Medulla oblongata (tissue), 1 donor: Measurements from ENCODE around the gene ABI3BP.
"Not testable (repeated sequence)": the region's sequence is repeated elsewhere in the genome, so short reads cannot be mapped to it uniquely, and the experiment has no call there.

Experiments
- DNase-seq: peaks from one replicate; pipeline ENCODE4 v3.0.0-alpha.2; 2015; ENCODE audit errors: extremely low spot score

Gene ABI3BP

GRCh38 chr3:100993309-100993708 is at the start of gene ABI3BP:
Gene ABI3BP (minus strand): TSS chr3:100993421. CDS start chr3:100993384, 37 bp downstream.
- DNase-seq: peak; percentile 49

DNA sequence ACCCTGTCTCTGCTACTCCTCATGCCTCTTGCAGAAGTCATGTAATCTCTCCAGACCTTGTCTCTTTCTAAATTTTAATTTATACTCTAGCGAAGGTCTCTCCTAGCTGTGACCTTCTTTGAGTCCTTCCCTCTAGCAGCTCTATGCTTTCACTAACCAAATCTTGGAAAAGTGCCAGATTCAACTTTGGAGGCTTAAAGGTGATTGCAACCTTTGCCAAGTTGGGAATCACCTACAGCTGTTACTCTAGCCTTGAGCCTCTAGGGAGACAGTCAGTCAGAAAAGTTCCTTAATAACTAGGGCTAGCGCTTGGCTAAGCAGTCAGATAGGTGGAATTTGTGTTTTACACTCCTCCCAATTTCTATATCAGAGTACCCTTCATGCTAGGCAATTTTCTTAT is 46.1 kb upstream of the ABI3BP start:
- DNase-seq: no peak

GRCh38 chr3:101038880-101039279 is 45.7 kb upstream of the ABI3BP start:
- no peak for DNase-seq

DNA sequence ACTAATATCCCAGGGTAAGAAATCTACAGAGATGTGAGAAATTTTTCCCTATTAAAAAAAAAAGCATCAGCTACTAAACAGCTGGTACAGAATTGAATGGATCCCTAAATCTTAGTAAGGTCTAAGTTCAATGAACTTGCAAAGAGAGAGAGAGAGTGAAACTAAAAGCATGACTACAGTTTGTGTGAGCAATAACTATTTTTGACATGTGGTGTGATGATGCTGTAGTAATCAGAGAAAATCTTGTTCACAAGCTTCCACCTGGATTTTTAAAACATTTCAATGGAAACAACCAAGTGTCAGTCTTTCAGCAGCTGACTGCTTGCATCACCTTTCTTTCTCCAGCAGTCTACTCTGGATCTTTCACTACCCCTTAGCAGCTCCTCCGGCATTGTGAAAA is 45.2 kb upstream of the ABI3BP start:
- no peak for DNase-seq

DNA sequence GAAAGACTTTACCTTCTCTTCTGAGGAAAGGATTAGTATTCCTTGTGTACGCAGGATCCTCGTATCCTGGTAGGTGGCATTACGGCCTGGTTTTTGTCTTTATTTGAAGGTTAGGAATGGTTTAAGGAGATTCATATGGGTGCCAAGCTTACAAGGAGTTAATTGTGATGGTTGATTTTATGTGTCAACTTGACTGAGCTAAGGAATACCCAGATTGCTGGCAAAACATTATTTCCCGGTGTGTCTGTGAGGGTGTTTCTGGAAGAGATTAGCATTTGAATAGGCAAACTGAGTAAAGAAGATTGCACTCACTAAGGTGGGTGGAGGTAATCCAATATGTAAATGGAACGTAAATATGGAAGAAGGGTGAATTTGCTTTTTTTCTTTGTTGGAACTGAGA is 44.4 kb upstream of the ABI3BP start:
- DNase-seq: no peak

DNA sequence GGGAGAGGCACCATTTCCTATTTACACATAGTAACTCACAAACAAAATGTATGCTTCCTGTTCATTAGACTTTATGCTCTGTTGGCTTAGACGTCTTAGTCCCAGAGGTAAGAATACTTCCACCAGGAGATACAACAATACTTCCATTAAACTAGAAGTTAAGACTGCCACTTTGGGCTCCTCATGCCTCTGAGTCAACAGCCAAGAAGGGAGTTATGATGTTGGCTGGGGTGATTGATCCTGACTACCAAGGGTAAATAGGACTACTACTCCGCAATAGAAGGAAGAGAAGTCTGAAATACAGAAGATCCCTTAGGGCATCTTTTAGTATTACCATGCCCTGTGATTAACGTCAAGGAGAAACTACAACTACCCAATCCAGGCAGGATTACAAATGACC is 43.5 kb upstream of the ABI3BP start:
- no peak for DNase-seq

DNA sequence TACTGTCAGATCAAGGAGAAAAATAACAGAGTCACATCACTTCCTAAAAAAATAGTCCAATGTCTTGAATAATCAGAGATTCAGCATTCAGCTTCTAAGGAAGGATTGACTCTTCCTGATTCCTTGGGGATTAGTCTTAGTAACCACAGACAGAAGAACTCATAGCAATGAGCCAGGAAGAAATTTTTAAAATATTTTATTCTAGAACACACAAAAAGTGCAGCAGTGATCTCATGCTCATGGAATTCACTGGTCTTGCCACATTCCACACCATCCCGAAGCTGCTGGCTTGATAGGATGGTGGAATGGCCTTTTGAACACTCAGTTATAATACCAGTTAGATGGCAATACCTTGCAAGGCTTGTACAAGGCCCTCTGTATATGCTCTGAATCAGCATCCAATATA is 43.0 kb upstream of the ABI3BP start:
- DNase-seq: no peak

DNA sequence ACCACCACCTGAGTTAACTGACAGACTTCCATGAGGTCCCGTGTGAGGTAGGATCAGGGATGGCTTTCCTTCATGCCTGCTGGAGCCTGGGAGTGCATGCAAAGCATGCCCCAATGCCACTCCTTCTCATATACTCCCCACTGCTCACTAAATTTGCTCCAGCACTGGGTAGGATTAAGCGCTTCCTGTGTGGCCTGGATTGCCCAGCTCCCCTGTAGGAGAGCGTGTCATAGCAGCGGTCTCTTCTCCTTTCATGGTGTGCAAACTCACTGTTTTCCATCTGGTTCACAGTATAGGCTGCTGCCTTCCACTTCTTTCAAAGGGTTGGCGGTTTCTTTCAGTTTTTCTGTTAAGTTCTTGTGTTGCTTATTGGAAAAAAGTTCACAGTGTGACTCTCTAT is 34.1 kb upstream of the ABI3BP start:
- no peak for DNase-seq

- no peak for DNase-seq
Observed at GRCh38 chr3:101026881-101027280, 33.7 kb upstream of the ABI3BP start.

DNA sequence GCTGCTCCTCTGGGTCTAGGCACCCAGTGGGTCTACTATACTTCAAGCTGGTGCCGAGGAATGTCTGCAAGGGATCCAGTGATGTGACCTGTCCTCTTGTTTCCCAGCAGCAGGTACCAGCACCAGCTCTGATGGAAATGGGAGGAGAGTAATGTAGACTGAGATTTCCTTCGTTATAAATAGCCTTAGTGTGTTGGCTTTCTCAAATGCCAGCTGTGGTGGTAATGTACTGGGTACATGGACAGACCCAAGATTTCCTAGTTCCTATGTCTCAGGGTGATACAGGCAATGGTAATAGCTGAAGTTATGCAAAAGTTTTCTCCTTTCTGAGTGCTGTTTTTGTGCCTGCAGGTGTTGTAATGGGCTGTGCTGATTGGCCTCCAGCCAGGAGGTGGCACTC is 33.0 kb upstream of the ABI3BP start:
- no peak for DNase-seq

GRCh38 chr3:101020351-101021015 is 27.3 kb upstream of the ABI3BP start:
- no peak for DNase-seq

DNA sequence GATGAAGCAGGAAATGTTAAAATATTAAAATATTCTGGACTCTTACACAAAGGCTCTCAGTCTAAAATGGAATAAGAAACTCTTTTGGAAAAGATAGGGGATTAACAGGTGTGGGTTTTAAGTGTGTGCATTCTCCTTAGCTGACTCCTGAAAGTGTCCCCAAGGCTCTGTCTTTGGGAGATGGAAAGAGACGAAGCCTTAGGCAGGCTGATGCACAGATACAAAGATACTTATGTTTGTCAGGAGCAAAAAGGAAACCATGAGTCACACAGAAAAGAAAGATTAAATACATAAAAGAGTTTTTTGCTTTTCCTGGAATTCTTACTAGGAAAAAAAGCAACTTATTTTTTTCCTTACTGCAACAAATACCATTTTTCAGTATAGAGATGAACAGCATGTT is 23.8 kb upstream of the ABI3BP start:
- no peak for DNase-seq

DNA sequence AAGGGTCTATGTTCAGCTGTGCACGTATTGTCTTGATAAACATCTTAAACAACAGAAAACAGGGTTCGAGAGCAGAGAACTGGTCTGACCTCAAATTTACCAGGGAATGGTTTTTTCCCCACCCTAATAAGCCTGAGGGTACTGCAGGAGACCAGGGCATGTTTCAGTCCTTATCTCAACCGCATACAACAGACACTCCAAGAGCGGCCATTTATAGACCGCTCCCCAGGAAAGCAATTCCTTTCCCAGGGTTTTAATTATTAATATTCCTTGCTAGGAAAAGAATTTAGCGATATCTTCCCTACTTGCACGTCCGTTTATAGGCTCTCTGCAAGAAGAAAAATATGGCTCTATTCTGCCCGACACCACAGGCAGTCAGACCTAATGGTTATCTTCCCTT is 19.1 kb upstream of the ABI3BP start:
- DNase-seq: not testable (repeated sequence)

DNA sequence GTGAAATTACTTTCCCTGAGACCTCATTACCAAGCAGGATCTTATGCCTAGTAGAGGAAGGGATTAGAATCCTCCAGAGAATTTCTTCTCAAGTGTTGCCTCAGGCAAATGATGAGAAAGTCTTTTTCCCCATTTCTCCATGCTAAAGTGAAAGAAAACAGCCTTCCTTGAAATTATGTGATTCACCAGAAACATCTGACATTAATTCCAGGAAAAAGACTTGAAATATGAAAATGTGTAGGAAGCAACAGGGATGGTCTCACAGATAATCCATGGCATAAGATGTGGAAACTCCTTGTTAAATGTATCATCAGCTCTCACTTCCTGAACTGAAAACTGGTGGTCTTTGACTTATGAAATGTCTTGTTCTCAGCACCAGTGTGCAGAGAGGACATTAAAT is 17.9 kb upstream of the ABI3BP start:
- DNase-seq: no peak

- DNase-seq: no peak
Observed at GRCh38 chr3:101010296-101010695, 17.1 kb upstream of the ABI3BP start.

- no peak for DNase-seq
Observed at GRCh38 chr3:101009386-101009785, 16.2 kb upstream of the ABI3BP start.

GRCh38 chr3:100999160-100999559 is 5.9 kb upstream of the ABI3BP start:
- DNase-seq: no peak

GRCh38 chr3:100994809-100995208 is 1.6 kb upstream of the ABI3BP start:
- DNase-seq: no peak

GRCh38 chr3:100994187-100994586 is 966 bp upstream of the ABI3BP start:
- DNase-seq: no peak

DNA sequence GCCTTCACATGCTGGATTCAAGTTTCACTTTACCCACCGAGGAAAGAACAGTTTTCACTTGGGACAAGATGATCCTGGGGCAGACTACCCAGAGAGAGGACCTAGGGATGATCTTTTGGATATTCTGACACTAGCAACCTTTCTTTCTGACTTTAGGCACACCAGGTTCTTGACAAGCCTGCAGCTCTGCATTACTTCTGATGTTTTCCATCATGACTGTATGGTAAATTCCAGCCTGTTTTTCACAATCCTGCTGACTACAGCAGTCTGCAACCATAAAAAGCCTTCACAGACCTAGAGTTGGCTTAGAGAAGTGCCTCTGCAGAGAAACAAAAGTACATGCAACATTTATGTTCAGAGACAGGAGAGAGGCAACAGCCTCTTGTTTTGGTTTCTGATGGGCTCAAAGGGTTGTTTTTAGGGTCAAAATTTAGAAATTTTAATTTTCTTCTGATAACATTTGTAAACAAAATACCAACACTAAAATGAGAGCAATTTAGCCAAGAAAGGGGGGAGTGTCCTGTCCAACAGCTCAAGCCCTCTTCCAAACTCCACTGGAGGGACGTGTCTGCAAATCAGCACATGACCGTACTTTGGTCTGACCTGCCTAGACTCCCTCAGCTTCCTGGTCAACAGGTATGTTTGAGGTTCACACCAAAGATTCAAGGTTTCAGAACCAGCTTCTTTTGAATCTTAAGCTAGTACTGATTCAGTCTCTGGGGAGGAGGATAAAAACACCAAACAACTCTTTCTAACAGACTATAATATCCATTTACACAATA is 799 bp downstream of the ABI3BP start:
- DNase-seq: peak; percentile 27

- no peak for DNase-seq
Observed at GRCh38 chr3:100988080-100988479, 5.1 kb downstream of the ABI3BP start.

DNA sequence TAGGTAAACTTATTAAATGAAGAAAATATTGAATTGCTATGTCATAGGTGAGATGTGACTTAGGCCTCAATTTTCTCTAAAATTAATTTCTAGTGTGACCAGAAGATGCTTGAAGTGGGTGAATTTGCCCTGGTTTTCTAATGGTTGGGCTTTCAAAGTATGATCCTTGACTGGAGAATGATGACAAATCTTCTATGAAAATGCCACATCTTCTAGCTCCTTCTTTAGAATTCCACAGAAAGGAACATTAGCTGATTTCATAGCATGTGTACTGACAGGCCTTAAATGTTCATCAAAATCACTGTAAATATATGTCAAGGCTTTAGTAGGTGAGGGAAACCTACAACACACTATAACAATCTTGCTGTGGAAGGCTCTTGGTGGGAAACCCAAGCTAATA is 8.9 kb downstream of the ABI3BP start:
- no peak for DNase-seq

DNA sequence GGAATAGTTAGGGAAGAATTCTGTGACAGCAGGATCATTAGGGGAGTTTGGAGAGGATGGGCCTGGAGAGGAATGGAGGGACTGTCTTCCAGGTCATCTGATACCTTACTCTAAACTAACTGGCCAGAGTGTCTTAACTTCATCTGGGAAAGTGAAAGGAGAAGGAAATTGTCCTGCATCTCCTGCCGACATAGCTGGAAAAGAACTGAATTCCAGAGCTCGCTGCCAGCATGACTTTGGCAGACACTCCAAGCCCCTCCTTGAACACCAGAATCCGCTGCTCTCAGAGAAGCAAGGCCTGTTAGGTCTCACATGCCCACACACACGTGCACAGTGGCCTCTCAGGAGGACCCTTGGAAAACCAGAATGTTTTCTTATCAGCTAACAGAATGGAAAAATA is 10.5 kb downstream of the ABI3BP start:
- DNase-seq: peak; percentile 48
